Vagina (tissue), 2 donors: ENCODE measurements around the gene TGFA.

Experiments used
- POLR2A ChIP-seq, 2 donors: fragments of 450-650 bp; IDR thresholded peaks; one replicate each; pipeline ENCODE4 v1.6.1; 2017; ENCODE audit warnings: antibody characterized with exemption in 2 of 2, mild to moderate bottlenecking in 2 of 2, moderate library complexity in 2 of 2
- TF ChIP-seq, protein P1 (sequence below), 3 experiments: fragments of 450-650 bp in 2 of 3; fragments of 200-600 bp in 1 of 3; sonication (generic) in 1 of 3; IDR thresholded peaks; one replicate each; pipeline ENCODE4 v1.5.1; 2017 to 2019; ENCODE audit warnings: antibody characterized with exemption in 3 of 3, mild to moderate bottlenecking in 2 of 3, moderate library complexity in 2 of 3

DNA sequence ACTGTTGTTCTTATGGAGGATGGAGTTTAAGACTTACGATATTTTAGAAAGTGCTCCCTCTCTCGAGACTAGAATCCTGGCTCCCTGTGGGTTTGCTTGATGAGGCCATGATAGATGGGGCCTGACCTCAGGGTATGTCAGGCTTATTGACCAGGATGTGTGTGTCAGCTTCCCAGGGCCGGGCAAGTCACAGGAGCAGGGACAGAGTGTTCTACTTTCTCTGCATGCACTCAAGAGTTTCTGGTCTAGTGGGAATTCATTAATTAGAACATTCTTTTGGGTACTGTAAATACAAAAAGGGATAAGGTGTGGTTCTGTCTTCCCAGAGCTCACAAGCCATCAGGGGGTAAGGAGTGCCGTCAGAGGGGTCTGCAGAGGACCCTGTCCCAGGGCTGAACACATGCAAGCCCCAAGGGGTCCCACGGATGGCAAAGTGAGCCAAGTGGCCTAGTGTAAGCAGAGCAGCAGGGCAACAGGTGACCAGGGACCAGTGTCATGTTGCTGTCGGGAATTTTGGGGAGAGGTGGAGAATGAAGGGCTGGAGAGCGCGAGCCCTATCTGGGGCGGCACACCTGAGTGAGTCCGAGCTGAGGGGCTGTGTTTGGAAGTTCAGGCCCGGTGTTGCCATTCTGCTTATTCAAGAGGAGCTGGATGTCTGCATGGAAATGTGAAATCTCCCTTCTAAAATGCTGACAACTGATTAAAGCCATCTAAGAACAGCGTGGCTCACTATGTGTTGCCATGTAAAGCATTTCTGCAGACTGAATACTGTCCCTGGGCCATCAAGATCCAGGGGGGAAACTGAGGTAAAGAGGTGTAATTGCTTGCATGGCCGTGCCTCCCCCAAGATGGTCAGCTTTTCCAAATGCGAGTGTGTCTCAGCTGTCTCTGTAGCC, 91.4 kb downstream of the TGFA start:
- no peak for TF ChIP-seq POLR2A (IDR thresholded peaks at IDR 0.05)
- TF ChIP-seq, protein P1, sequence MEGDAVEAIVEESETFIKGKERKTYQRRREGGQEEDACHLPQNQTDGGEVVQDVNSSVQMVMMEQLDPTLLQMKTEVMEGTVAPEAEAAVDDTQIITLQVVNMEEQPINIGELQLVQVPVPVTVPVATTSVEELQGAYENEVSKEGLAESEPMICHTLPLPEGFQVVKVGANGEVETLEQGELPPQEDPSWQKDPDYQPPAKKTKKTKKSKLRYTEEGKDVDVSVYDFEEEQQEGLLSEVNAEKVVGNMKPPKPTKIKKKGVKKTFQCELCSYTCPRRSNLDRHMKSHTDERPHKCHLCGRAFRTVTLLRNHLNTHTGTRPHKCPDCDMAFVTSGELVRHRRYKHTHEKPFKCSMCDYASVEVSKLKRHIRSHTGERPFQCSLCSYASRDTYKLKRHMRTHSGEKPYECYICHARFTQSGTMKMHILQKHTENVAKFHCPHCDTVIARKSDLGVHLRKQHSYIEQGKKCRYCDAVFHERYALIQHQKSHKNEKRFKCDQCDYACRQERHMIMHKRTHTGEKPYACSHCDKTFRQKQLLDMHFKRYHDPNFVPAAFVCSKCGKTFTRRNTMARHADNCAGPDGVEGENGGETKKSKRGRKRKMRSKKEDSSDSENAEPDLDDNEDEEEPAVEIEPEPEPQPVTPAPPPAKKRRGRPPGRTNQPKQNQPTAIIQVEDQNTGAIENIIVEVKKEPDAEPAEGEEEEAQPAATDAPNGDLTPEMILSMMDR (IDR thresholded peaks at IDR 0.05) = no peak
